Astrocyte (in vitro differentiated cells and primary cell): ENCODE results near the gene ZNF81.

ENCODE experiments used
- EZH2 ChIP-seq: IDR thresholded peaks from 2 replicates; pipeline ENCODE4 v1.6.1; 2012; ENCODE audit warnings: mild to moderate bottlenecking, low read length, inconsistent platforms; ENCODE audit not compliant: insufficient read depth
- TF ChIP-seq, protein P1 (sequence below): IDR thresholded peaks from 2 replicates; pipeline ENCODE4 v1.5.1; 2011; ENCODE audit warnings: low read depth, mild to moderate bottlenecking, inconsistent platforms, low read length, moderate library complexity; ENCODE audit not compliant: insufficient read depth

DNA sequence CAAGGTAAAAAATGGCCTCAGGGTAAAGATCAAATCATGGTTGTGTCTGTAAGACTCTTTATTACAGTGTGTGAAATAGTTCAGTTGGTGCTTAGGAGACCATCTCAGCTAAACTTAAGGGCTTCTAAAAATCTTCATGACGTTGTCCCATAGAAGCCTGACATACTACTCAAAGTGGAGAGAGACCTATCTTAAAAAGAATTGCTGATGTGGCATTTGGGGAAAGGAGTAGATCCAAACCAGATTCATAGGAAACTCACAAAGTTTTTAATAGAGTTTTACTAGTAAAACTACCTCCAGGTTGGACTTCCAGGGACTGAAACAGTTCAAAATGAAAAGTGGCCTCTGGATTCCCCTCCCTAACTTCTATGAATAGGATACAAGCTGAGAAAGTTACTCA lies 81.6 kb downstream of the ZNF81 start:
- TF ChIP-seq, protein P1, sequence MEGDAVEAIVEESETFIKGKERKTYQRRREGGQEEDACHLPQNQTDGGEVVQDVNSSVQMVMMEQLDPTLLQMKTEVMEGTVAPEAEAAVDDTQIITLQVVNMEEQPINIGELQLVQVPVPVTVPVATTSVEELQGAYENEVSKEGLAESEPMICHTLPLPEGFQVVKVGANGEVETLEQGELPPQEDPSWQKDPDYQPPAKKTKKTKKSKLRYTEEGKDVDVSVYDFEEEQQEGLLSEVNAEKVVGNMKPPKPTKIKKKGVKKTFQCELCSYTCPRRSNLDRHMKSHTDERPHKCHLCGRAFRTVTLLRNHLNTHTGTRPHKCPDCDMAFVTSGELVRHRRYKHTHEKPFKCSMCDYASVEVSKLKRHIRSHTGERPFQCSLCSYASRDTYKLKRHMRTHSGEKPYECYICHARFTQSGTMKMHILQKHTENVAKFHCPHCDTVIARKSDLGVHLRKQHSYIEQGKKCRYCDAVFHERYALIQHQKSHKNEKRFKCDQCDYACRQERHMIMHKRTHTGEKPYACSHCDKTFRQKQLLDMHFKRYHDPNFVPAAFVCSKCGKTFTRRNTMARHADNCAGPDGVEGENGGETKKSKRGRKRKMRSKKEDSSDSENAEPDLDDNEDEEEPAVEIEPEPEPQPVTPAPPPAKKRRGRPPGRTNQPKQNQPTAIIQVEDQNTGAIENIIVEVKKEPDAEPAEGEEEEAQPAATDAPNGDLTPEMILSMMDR, result no peak
- no peak for TF ChIP-seq EZH2
